HT1080 (cell line): ENCODE data around the gene IMPG2. TPM values are rescaled to one million over a fixed set of nuclear protein-coding genes. Genes with fewer than 3 reads are reported as not detected.
A peak's percentile ranks its signal among the peaks of the same experiment; 100 is the strongest.

Source experiments
- DNase-seq: peaks from one replicate; pipeline ENCODE4 v3.0.0-alpha.2; 2015; ENCODE audit warnings: low read depth
- total RNA-seq: library from RNA; depleted of rRNA; stranded (reverse); fragments of >200 nt; shearing (Covaris generic); gene quantifications from 2 replicates; pipeline ENCODE4 v1.2.3, GENCODE V29; 2014; rRNA removed

Gene IMPG2
- total RNA-seq, 1 experiment from 2014 or later: not detected

- no peak for DNase-seq
Measured at GRCh38 chr3:101189176-101189575, 131.2 kb downstream of the IMPG2 start.

- no peak for DNase-seq
Measured at GRCh38 chr3:101185341-101185740, 135.0 kb downstream of the IMPG2 start.

DNA sequence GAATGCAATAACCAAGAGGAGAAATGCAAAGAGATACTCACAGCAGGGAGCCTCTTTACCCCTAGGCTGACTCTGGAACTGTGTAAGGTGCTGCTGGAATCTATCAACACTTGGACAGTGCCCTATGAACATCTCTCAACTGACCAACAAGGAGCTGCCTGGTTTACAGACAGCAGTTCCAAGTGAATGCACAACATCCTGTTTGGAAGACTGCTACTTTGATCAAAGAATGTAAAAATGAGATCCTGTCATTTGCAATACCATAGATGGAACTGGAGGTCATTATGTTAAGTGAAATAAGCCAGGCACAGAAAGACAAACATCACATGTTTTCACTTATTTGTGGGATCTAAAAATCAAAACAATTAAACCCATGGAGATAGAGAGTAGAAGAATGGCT, 136.3 kb downstream of the IMPG2 start:
- DNase-seq: no peak

- no peak for DNase-seq
Measured at GRCh38 chr3:101183151-101183550, 137.2 kb downstream of the IMPG2 start.

DNA sequence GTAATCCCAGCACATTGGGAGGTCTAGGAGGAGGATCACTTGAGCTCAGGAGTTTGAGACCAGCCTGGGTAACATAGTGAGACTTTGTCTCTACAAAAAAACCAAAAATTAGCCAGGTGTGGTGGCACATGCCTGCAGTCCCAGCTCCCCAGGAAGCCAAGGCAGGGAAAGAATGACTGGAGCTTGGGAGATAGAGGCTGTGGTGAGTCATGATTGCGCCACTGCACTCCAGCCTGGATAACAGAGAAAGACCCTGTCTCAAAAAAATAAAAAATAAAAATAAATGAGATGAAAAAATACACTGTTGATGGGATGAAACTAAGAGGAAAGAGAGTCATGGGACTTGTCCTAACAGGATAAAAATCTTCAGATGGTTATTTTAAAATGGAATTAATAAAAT, 137.6 kb downstream of the IMPG2 start:
- DNase-seq: peak; percentile 70

- DNase-seq: no peak
Measured at GRCh38 chr3:101181801-101182200, 138.6 kb downstream of the IMPG2 start.

GRCh38 chr3:101179637-101180036, 140.7 kb downstream of the IMPG2 start:
- peak; percentile 38 for DNase-seq

- DNase-seq: no peak
Measured at GRCh38 chr3:101177577-101177976, 142.8 kb downstream of the IMPG2 start.

Other genes with a start within 250 kb of the IMPG2 start
- 4.4 and 4.6 TPM in 2 replicates for gene SENP7, start 192.6 kb upstream of the IMPG2 start, total RNA-seq
- 47.6 and 50.8 TPM in 2 replicates for gene TRMT10C, start 241.3 kb upstream of the IMPG2 start, total RNA-seq